HCT116 (cell line): ENCODE results near the gene ARID2. TPM values are rescaled to one million over a fixed set of nuclear protein-coding genes. Genes with fewer than 3 reads are reported as not detected.

Source experiments
- ATAC-seq: fragments of 200-7000 bp; cut with Tn5 transposase; 2 replicates; pipeline ENCODE4 v1.9.1; 2020; ENCODE audit warnings: mild to moderate bottlenecking, moderate library complexity
- BruUV-seq: library from RNA; stranded (reverse); fragments of 400-500 nt; replicated peaks from 2 replicates; lab custom pipeline; 2021; lab: Mats Ljungman, UMichigan
- CTCF ChIA-PET: fragments of 300-600 bp; sonication (Branson Sonifier 250); formaldehyde crosslinking; loops from one replicate; lab custom pipeline; 2021; ENCODE audit warnings: antibody characterized with exemption; lab: Charles Lee
- POLR2A ChIA-PET: fragments of 300-600, 350-600 bp; sonication (Branson Sonifier 250); formaldehyde crosslinking; loops from one replicate; lab custom pipeline; 2021; ENCODE audit warnings: antibody characterized with exemption; lab: Charles Lee
- RAD21 ChIA-PET, 2 experiments: fragments of 300-600 bp; sonication (Branson Sonifier 250); formaldehyde crosslinking; loops; one replicate each; lab custom pipeline; 2023; ENCODE audit warnings: low total read pairs in 2 of 2; ENCODE audit not compliant: uncharacterized antibody in 2 of 2, unreplicated experiment in 2 of 2, low non-redundant PET in 1 of 2; lab: Charles Lee
- DNase-seq: peaks from one replicate; pipeline ENCODE4 v3.0.0-alpha.2; 2010; ENCODE audit warnings: low read depth, low spot score
- H2AFZ ChIP-seq: fragments of 200-600 bp; shearing (Covaris generic), sonication (generic); 2 replicates; pipeline ENCODE4 v1.6.1; 2017; ENCODE audit warnings: low read depth, mixed run types, mixed read lengths, antibody characterized with exemption, low read length; ENCODE audit not compliant: poor library complexity, severe bottlenecking
- H3K27ac ChIP-seq: 2 replicates; pipeline ENCODE4 v1.5.1; 2012; ENCODE audit warnings: low read depth, low read length
- H3K27me3 ChIP-seq: fragments of 200-600 bp; sonication (generic); 2 replicates; pipeline ENCODE4 v1.6.1; 2016; ENCODE audit warnings: mixed run types, low read length, mixed read lengths; ENCODE audit not compliant: insufficient read depth
- H3K36me3 ChIP-seq, 2 experiments: fragments of 200-500 bp in 1 of 2; fragments of 200-600 bp in 1 of 2; sonication (Bioruptor generic) in 1 of 2; sonication (generic) in 1 of 2; 2 replicates each; pipeline versions ENCODE4 v1.5.1 to v1.6.1; 2014 to 2016; ENCODE audit warnings: low read length in 2 of 2, inconsistent platforms in 1 of 2, mixed read lengths in 1 of 2, mixed run types in 1 of 2; ENCODE audit not compliant: insufficient read depth in 2 of 2, control insufficient read depth in 1 of 2
- H3K4me1 ChIP-seq, 2 experiments: fragments of 200-600 bp in 1 of 2; sonication (generic) in 1 of 2; 2 replicates each; pipeline versions ENCODE4 v1.5.1 to v1.6.1; 2012 to 2017; ENCODE audit warnings: low read length in 2 of 2, inconsistent platforms in 1 of 2, mild to moderate bottlenecking in 1 of 2, mixed read lengths in 1 of 2, mixed run types in 1 of 2, moderate library complexity in 1 of 2; ENCODE audit not compliant: insufficient read depth in 2 of 2, control insufficient read depth in 1 of 2
- H3K4me2 ChIP-seq: fragments of 200-600 bp; sonication (generic); 2 replicates; pipeline ENCODE4 v1.6.1; 2017; ENCODE audit warnings: mixed run types, low read length, mixed read lengths
- H3K4me3 ChIP-seq, 2 experiments: fragments of 200-600 bp in 1 of 2; sonication (generic) in 1 of 2; replicated peaks in 1 of 2; 2 replicates each; pipeline ENCODE4 v1.5.1; 2011 to 2016; ENCODE audit warnings: low read length in 2 of 2, control low read depth in 1 of 2, low read depth in 1 of 2, mild to moderate bottlenecking in 1 of 2, mixed read lengths in 1 of 2, mixed run types in 1 of 2
- H3K79me2 ChIP-seq: fragments of 200-600 bp; sonication (generic); 2 replicates; pipeline ENCODE4 v1.6.1; 2017; ENCODE audit warnings: mild to moderate bottlenecking, mixed run types, low read length, moderate library complexity, mixed read lengths; ENCODE audit not compliant: insufficient read depth
- H3K9ac ChIP-seq: fragments of 200-600 bp; sonication (generic); 2 replicates; pipeline ENCODE4 v1.6.1; 2016; ENCODE audit warnings: low read length, mixed read lengths
- H3K9me2 ChIP-seq: fragments of 200-600 bp; sonication (generic), shearing (Covaris generic); 2 replicates; pipeline ENCODE4 v1.6.1; 2017; ENCODE audit warnings: mixed run types, mild to moderate bottlenecking, moderate library complexity; ENCODE audit not compliant: insufficient read depth
- H3K9me3 ChIP-seq, 2 experiments: fragments of 200-500 bp in 1 of 2; fragments of 200-600 bp in 1 of 2; sonication (Bioruptor generic) in 1 of 2; sonication (generic) in 1 of 2; 2 replicates each; pipeline ENCODE4 v1.6.1; 2014 to 2017; ENCODE audit warnings: low read length in 2 of 2, mixed read lengths in 2 of 2, inconsistent platforms in 1 of 2, low read depth in 1 of 2, mild to moderate bottlenecking in 1 of 2, mixed run types in 1 of 2, moderate library complexity in 1 of 2; ENCODE audit not compliant: control insufficient read depth in 1 of 2, insufficient read depth in 1 of 2
- H4K20me1 ChIP-seq: fragments of 200-600 bp; sonication (generic), shearing (Covaris generic); 2 replicates; pipeline ENCODE4 v1.6.1; 2017; ENCODE audit warnings: mixed run types, mild to moderate bottlenecking, moderate library complexity; ENCODE audit not compliant: insufficient read depth
- CBX3 ChIP-seq: IDR thresholded peaks from 2 replicates; pipeline ENCODE4 v1.6.1; 2012; ENCODE audit warnings: low read depth
- CEBPB ChIP-seq: IDR thresholded peaks from 2 replicates; pipeline ENCODE4 v1.6.1; 2012; ENCODE audit warnings: low read depth
- EGR1 ChIP-seq: IDR thresholded peaks from 2 replicates; pipeline ENCODE4 v1.6.1; 2012; ENCODE audit warnings: low read depth
- ELF1 ChIP-seq: IDR thresholded peaks from 2 replicates; pipeline ENCODE4 v1.6.1; 2012; ENCODE audit warnings: low read depth, borderline replicate concordance
- EZH2 ChIP-seq: fragments of 200-600 bp; sonication (generic); IDR thresholded peaks from 2 replicates; pipeline ENCODE4 v1.6.1; 2017; ENCODE audit warnings: antibody characterized with exemption, mixed run types
- FOSL1 ChIP-seq: IDR thresholded peaks from 2 replicates; pipeline ENCODE4 v1.6.1; 2012; ENCODE audit warnings: low read depth
- JUND ChIP-seq: IDR thresholded peaks from 2 replicates; pipeline ENCODE4 v1.6.1; 2012
- RAD21 ChIP-seq: IDR thresholded peaks from 2 replicates; pipeline ENCODE4 v1.6.1; 2012; ENCODE audit warnings: low read depth, mild to moderate bottlenecking
- SIN3A ChIP-seq: IDR thresholded peaks from 2 replicates; pipeline ENCODE4 v1.6.1; 2012; ENCODE audit warnings: low read depth
- SP1 ChIP-seq: IDR thresholded peaks from 2 replicates; pipeline ENCODE4 v1.6.1; 2012; ENCODE audit warnings: low read depth
- SRF ChIP-seq: IDR thresholded peaks from 2 replicates; pipeline ENCODE4 v1.6.1; 2012; ENCODE audit warnings: low read depth
- TCF7L2 ChIP-seq: IDR thresholded peaks from 2 replicates; pipeline ENCODE4 v1.7.0; 2011; ENCODE audit warnings: borderline replicate concordance, inconsistent platforms; ENCODE audit not compliant: insufficient read depth, insufficient read length; ENCODE audit errors: extremely low read depth
- intact Hi-C: fragments of 100-400 bp; cut with micrococcal nuclease; formaldehyde crosslinking; loops from 2 replicates; pipeline ENCODE4 v1.10.0; 2022
- total RNA-seq: library from RNA; stranded (reverse); gene quantifications from one replicate; pipeline ENCODE4 v1.2.1, GENCODE V29; 2021; ENCODE audit not compliant: unreplicated experiment
- TF ChIP-seq, protein P1 (sequence below), 3 experiments: fragments of 200-600 bp in 1 of 3; sonication (generic) in 1 of 3; IDR thresholded peaks in 2 of 3; conservative IDR thresholded peaks in 1 of 3; 2 replicates each; pipeline ENCODE4 v1.5.1; 2012 to 2017; ENCODE audit warnings: low read depth in 2 of 3, low read length in 2 of 3, antibody characterized with exemption in 1 of 3, borderline replicate concordance in 1 of 3, control low read depth in 1 of 3, mild to moderate bottlenecking in 1 of 3, mixed read lengths in 1 of 3, mixed run types in 1 of 3, moderate library complexity in 1 of 3; ENCODE audit not compliant: insufficient read depth in 1 of 3
- TF ChIP-seq, protein P2 (sequence below): IDR thresholded peaks from 2 replicates; pipeline ENCODE4 v1.6.1; 2012; ENCODE audit warnings: low read depth

The ARID2 gene
- total RNA-seq, 1 experiment from 2014 or later = 30.5 TPM

DNA sequence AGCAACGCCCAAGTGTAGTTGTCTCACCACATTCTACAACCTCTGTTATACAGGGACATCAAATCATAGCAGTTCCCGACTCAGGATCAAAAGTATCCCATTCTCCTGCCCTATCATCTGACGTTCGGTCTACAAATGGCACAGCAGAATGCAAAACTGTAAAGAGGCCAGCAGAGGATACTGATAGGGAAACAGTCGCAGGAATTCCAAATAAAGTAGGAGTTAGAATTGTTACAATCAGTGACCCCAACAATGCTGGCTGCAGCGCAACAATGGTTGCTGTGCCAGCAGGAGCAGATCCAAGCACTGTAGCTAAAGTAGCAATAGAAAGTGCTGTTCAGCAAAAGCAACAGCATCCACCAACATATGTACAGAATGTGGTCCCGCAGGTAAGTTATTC lies 123.0 kb downstream of the ARID2 start:
- Histone ChIP-seq H3K27me3 (no peaks in the 10 kb centered on the region), H3K27ac (no peak overlapping the region), H3K4me1 (no peaks in the 10 kb centered on the region), H2AFZ (no peak overlapping the region), H3K9me3 (no peaks in the 10 kb centered on the region), H3K9ac (no peak overlapping the region), H3K4me2 (no peak overlapping the region), H3K9me2 (no peaks in the 10 kb centered on the region), H3K4me3 (no peak overlapping the region), H3K36me3 (peaks cover 9 to 24% of the 10 kb centered on the region in 2 experiments; a peak in 3 of 4 replicates), H4K20me1 (no peaks in the 10 kb centered on the region), H3K79me2 (no peaks in the 10 kb centered on the region)
- RAD21 ChIA-PET = no interaction called here
- CTCF ChIA-PET = no interaction called here
- DNase-seq (no peak), ATAC-seq (no peak)
- POLR2A ChIA-PET = no interaction called here
- TF ChIP-seq TCF7L2 (no peak), CEBPB (no peak)
- BruUV-seq = no TSS peak
- intact Hi-C loops = no loop called here

DNA sequence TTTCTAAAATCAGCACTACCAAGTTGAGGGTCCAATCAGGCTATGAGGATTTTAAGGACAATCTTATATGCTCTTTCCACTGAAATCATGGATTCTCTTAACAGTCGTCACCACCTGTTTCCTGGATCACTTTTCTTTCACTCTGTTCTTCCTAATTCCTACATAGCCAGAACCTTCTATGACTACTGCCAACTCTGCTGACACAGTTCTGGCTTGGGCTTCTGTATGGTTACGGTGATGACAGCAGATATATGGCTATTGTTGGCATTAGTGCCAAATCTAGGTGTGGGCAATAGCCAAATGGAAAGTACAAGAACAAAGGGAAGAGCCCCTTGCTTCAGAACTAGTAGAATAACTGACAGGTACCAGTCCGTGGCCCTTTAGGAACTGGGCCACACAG lies 124.0 kb downstream of the ARID2 start:
- RAD21 ChIA-PET = no interaction called here
- Histone ChIP-seq H4K20me1 (no peaks in the 10 kb centered on the region), H3K27ac (no peak overlapping the region), H2AFZ (no peak overlapping the region), H3K9me2 (no peaks in the 10 kb centered on the region), H3K4me2 (no peak overlapping the region), H3K4me3 (no peak overlapping the region), H3K9me3 (no peaks in the 10 kb centered on the region)
- POLR2A ChIA-PET = no interaction called here
- no TSS peak for BruUV-seq
- intact Hi-C loops = no loop called here
- CTCF ChIA-PET = no interaction called here
- TF ChIP-seq SP1 (no peak), SRF (no peak), EGR1 (no peak), ELF1 (no peak), CBX3 (no peak), FOSL1 (no peak), EZH2 (no peak), JUND (no peak), RAD21 (no peak), SIN3A (no peak)
- TF ChIP-seq, protein P1, sequence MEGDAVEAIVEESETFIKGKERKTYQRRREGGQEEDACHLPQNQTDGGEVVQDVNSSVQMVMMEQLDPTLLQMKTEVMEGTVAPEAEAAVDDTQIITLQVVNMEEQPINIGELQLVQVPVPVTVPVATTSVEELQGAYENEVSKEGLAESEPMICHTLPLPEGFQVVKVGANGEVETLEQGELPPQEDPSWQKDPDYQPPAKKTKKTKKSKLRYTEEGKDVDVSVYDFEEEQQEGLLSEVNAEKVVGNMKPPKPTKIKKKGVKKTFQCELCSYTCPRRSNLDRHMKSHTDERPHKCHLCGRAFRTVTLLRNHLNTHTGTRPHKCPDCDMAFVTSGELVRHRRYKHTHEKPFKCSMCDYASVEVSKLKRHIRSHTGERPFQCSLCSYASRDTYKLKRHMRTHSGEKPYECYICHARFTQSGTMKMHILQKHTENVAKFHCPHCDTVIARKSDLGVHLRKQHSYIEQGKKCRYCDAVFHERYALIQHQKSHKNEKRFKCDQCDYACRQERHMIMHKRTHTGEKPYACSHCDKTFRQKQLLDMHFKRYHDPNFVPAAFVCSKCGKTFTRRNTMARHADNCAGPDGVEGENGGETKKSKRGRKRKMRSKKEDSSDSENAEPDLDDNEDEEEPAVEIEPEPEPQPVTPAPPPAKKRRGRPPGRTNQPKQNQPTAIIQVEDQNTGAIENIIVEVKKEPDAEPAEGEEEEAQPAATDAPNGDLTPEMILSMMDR (IDR thresholded peaks at IDR 0.05 in 2 of 3, conservative IDR thresholded peaks at IDR 0.05 in 1 of 3; ENCODE audit: borderline replicate concordance in 1 of 3, insufficient read depth in 1 of 3, low read depth in 2 of 3, low read length in 2 of 3) = no peak
- TF ChIP-seq, protein P2, sequence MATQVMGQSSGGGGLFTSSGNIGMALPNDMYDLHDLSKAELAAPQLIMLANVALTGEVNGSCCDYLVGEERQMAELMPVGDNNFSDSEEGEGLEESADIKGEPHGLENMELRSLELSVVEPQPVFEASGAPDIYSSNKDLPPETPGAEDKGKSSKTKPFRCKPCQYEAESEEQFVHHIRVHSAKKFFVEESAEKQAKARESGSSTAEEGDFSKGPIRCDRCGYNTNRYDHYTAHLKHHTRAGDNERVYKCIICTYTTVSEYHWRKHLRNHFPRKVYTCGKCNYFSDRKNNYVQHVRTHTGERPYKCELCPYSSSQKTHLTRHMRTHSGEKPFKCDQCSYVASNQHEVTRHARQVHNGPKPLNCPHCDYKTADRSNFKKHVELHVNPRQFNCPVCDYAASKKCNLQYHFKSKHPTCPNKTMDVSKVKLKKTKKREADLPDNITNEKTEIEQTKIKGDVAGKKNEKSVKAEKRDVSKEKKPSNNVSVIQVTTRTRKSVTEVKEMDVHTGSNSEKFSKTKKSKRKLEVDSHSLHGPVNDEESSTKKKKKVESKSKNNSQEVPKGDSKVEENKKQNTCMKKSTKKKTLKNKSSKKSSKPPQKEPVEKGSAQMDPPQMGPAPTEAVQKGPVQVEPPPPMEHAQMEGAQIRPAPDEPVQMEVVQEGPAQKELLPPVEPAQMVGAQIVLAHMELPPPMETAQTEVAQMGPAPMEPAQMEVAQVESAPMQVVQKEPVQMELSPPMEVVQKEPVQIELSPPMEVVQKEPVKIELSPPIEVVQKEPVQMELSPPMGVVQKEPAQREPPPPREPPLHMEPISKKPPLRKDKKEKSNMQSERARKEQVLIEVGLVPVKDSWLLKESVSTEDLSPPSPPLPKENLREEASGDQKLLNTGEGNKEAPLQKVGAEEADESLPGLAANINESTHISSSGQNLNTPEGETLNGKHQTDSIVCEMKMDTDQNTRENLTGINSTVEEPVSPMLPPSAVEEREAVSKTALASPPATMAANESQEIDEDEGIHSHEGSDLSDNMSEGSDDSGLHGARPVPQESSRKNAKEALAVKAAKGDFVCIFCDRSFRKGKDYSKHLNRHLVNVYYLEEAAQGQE = no peak
- TF ChIP-seq, all 23 proteins: peak for 0
- Histone ChIP-seq H3K27me3 (no peaks in the 10 kb centered on the region), H3K36me3 (peaks cover 9 to 24% of the 10 kb centered on the region in 2 experiments; a peak in 3 of 4 replicates), H3K79me2 (no peaks in the 10 kb centered on the region), H3K4me1 (no peaks in the 10 kb centered on the region), H3K9ac (no peak overlapping the region)
- no peak for DNase-seq
- no peak for ATAC-seq
